ENCODE results near the gene GREB1.
A peak's percentile ranks its signal among the peaks of the same experiment; 100 is the strongest.

The GREB1 gene

DNA sequence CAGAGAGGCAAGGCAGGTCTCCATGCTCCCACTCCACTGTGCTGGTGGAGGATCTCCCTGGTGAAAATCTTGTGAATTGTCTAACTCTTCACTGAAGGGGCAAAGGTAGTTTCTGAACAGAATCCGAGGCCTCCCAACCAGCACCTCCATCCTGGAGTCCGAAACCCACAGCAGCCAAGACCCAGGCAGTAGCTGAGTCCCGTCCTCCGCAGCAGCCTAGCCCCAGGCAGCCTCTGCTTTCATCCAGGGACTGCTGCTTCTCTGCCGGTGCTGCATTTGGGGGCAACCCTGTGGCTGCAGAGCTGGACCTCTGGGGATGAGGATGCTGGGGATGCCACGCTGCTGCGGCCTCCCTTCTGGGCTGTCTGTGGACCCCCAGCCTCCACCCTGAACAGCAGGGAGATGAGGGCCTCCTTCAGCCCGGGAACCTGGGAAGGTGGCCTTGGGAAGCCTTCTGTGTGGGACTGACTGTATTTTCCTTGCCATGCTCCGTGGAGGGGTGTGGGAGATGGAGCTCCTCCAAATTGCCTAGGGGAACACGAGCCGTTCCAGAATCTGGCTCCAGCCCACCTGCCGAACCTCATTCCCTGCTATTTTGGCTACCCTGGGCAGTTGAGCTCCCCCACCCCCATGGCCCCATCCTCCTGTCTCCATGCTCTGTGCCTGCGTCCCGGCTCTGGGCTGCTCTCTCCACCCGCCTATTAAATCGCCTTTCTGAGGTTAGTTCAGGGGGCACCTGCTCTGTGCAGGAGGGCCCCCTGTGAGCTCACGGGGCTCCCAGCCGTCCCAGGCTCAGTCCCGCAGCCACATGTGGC lies 48.2 kb downstream of the GREB1 start:
- no peak for DNase-seq

DNA sequence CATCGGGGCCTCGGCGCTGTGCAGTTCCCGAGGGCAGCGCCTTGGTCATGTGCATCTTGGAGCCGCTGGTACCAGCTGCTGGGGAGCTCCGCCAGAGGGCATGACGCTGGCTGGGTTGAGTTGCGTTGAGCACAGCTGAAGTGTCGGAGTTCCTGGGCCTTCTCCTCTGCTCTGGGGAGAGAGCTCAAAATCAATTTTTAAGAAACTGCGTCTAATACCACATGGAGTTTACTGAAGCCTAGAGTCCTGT lies 48.7 kb downstream of the GREB1 start:
- DNase-seq = no peak

DNA sequence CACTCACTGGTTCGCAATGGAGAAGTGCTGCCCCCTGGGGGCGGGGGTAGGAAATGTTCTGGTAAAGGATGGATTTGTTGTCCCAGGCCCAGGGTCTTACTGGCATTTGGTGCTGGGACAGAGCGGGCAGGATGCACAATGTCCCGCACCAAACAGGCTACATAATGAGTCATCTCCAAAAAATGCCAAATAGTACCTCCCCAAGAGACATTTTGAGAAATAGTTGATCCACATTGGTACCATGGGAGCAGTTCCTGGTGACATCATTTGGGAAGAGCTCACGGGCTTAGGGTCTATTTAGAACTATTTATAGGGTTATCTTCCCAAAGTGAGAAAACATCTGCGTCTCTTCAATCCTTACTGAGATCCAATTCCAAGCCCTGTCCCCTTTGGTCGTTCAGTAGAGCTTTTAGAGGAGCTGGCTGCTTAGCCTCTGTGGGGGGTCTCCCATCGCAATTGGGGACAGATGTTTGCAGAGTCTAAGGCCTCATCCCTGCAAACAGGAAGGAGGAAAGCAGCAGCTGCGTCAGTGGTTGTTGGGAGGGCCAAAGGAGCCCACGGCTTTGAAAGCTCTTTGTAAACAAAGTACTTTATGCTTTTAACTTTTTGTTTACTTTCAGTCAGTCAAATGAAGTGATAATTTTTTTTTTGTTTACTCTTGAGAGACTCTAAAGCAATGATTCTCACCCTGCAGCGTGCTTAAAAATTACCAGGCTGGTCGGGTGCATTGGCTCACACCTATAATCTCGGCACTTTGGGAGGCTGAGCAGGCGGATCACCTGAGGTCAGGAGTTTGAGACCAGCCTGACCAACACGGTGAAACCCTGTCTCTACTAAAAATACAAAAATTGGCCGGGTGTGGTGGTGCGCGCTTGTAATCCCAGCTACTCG lies 49.3 kb downstream of the GREB1 start:
- peak; percentile 7 to 49 for DNase-seq

DNA sequence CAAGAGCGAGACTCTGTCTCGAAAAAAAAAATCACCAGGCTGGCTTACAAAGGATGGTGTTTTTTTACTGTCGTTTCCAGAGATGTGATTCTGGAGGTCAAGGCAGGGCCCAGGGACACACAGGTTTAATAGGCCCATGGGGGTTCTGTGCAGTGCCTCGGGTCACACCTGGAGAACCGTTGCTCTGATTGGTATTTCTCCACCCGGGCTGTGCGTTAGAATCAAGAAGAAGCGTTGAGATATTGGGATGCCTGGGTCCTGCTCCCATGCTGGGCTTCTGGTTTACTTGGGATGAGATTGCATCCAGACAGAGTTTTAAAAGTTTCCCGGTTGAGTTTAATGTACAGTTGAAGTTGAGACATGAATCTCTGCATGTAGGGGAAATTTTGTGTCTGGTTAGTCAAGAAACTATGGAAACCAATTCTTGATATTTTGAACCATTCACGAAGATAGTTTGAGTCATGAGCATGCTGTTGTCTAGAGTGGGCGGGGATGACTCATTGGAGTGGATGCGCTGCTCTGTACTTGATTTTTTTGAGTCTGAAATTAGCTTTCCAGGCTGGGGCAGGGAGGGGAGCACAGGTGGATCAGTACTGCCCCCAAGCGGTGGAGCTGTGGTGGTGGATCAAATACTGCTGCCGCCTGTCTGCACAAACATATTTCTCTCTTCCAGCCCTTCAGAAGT lies 50.1 kb downstream of the GREB1 start:
- DNase-seq = peak; percentile 39 to 70

DNA sequence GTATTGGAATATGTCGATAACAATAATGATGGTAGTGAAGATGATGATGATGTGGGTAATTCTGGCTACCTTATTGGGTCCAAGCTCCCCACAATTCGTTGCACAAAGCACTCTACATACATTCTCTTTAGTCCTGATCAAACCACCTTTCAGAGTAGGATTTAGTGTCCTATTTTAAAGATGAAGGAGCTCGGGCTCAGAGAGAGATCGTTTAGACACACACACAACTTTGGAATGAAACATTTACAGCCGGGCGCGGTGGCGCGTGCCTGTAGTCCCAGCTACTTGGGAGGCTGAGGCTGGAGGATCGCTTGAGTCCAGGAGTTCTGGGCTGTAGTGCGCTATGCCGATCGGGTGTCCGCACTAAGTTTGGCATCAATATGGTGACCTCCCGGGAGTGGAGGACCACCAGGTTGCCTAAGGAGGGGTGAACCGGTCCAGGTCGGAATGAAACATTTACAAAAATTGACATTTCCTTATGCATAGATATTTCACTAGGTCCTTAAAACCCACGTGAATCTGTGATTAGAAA lies 50.7 kb downstream of the GREB1 start:
- DNase-seq = no peak

DNA sequence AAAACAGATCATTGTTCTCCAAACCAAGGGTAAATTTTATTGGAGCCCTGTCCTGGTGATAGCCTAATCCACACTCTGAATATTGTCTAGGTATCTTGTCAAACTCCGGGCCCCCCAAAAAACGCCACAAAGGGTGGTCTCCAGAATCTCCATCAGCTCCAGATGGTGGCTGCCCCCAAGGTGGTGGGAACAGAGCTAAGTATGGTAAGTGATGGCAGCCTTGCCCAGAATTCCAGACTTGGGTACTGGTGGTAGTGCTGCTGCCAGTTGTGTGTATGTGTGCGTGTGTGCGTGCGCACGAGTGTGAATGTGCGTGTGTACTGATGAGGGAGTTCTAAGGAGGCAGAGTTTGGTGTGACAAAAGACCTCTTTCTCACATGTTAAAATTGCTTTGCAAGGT lies 51.2 kb downstream of the GREB1 start:
- DNase-seq = no peak

DNA sequence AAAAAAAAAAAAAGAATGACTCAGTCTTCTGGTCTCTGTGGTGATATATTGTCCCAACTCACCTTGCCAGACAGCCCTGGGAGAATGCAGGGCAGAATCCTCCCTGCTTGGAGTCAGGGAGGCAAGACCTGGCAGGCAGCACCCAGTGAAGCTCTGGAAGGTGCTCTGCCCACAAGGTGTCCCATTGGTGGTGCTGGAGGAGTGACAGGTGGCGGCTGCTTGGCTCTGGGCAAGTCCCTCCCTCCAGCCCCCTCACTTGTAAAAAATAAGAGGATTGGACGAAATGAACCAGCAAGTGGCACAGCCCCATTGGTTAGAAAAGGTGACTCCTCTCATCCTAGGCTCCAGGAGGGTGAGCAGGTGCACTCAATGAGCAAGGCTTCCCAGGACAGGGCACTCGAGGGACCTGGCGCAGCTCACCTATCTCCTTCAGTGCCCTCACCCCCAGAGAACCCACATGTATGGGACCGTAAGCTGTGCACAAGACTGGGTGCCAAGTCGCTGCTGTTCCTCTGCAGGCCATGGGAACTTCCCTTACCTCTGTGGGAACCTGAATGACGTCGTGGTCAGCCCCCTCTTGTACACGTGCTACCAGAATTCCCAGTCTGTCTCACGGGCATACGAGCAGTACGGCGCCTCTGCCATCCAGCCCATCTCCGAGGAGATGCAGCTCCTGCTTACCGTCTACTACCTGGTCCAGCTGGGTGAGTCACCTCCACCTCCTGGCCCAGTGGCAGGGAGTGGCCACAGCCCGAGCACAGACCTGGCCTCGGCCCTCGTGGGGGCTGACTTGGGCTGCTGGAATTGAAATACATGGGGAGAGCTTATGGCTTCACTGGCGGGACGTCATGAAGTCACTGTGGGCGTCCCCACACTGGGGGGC lies 54.6 kb downstream of the GREB1 start:
- no peak for DNase-seq

DNA sequence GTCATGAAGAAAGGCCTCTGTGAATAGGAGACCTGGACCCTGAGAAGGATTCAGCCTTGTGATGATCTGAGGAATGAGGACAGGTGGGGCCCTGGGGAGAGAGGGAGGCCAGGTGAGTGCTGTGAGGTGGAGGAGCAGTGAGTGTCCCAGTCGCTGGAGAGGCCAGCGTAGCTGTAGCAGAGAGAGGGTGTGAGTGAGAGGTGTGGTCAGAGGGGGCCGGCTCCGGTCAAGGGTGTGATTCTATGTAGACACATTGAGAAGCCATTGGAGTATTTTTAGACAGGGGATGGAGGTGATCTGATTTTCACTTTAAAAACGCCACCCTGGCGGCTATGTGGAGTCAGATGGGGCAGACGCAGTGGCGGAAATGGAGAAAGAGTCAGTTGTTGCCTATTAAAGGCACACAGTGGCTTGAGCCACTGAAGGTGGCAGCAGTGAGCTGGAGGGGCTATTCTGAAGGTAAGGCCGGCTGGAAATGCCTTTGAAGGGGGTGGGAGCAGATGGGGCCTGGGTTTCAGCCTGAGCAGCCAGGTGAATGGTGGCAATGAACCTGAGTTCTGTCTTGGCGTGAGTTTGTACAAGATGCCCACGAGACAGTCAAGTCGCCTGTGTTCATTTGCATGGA lies 55.6 kb downstream of the GREB1 start:
- no peak for DNase-seq

DNA sequence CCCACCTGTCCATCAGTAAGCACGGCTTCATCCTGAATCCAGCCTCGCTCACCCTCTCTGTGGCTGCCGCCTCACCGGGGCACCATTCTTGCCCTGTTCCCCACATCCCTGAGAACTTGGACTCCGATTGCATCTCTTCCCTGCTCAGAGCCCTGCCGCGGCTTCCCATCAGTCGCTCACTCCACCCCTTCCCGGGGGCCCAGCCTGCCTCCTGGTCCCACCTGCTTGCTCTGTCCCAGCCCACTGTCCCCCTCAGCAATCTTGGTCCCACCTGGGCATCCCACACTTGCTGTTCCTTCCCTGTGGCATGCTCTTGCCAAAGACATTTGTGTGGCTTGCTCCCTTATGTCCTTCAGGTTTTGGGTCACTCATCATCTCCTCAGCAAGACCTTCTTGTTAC lies 56.3 kb downstream of the GREB1 start:
- no peak for DNase-seq

DNA sequence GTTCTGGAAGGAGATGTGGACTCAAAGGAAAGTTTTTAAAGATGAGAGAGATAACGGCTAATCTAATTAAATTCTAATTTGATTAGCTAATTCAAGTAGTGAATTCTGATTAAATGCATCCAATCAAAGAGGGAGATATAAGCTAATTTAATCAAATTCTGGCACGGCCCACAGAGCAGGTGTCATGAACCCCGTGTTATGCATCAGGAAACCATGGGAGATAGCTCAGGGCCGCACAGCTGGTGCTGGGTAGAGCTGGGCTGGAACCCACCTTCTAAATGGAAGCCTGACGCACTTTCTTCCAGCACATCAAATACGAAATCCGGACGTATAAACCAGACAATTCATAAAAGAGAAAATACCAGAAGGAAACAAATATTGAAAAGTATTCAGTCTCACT lies 57.2 kb downstream of the GREB1 start:
- no peak for DNase-seq

DNA sequence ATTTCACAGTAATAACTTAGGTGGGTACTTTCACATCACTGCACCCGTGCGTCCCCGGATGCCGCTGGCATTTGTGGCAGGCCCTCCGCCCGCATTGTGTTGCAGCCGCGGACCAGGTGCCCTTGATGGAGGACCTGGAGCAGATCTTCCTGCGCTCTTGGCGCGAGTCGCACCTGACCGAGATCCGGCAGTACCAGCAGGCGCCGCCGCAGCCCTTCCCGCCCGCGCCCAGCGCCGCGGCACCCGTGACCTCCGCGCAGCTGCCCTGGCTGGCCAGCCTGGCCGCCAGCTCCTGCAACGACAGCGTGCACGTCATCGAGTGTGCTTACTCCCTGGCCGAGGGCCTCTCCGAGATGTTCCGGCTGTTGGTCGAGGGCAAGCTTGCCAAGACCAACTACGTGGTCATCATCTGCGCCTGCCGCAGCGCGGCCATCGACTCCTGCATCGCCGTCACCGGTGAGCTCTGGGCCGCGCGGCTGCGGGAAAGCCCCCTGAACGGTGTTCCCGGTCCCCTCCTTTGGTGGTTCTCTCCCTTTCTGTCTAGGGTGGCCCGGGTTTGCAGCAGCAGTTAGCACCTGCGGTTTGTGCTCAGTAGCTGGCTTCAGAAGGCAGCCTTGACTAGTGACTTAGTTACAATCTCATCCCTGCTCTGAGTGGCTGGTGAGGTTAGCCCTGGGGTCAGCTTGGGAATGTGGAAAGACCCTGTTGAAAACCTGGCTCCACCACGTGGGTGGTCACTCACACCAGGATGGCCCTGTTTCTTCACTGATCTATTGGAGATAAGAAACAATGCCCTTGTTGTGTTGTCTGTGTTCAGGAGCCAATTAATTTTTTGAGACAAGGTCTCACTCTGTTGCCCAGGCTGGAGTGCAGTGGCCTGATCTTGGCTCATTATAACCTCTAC lies 59.1 kb downstream of the GREB1 start:
- DNase-seq = no peak

DNA sequence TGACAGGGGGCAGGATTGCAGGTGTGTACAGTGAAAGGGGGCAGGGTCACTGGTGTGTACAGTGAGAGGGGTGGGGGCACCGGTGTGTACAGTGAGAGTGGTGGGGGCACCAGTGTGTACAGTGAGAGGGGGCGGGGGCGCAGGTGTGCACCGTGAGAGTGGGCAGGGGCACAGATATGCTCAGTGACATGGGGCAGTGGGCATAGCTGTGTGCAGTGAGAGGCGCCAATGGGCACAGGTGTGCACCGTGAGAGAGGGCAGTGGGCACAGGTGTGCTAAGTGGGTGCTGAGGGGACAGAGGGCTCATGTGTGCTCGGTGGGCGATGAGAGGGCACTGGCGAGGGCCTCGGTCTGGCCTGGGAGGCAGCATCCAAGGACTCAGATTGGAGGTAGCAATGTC lies 63.0 kb downstream of the GREB1 start:
- DNase-seq = no peak

DNA sequence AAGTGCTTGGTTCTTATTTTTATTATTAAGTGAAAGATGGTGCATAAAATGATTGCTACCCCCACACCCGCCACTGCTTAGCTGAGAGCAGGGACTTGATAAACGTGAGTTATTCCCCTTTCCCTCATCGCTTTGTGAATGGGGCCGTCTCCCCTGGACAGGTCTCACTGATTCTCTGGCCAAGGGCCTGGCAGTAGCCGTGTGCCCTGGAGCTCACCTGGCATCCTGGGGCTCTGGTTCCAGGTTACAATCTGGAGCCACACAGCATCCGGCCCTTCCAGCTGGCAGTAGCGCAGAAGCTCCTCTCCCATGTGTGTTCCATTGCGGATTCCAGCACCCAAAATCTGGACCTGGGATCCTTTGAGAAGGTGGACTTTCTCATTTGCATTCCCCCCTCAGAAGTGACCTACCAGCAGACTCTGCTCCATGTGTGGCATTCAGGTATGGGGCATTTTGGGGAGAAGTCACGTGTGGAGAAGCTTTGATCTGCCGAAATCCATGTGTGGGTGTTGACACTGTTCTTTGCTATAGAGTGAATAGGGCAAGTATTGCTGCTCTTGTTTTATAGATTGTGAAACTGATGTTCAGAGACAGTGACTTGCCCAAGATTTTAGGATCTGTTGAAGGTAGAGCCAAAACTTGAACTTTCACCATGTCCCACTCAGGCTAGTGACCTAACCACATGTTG lies 63.8 kb downstream of the GREB1 start:
- DNase-seq = no peak

DNA sequence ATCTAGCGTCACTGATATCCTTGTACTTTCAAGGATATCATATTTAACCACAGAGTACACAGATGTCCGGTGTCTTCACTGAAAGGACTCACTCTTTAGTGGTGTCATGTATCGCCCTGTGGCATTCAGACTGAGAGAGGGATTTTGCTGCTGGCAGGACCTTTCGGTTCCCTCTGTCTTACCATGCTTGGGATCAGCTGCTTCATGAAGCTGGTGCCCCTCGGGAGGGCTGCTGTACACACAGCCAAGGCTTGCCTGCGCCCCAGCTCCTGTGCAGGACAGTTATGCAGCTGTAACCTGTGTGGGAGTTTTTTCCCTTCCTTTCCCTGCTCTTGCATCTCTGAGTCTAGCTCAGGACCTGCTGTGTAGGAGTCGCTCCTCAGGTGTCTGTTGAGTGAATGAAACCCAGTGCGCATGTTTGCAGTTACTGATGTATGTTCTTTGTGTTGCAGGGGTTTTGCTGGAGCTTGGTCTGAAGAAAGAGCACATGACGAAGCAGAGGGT lies 64.4 kb downstream of the GREB1 start:
- DNase-seq = no peak

DNA sequence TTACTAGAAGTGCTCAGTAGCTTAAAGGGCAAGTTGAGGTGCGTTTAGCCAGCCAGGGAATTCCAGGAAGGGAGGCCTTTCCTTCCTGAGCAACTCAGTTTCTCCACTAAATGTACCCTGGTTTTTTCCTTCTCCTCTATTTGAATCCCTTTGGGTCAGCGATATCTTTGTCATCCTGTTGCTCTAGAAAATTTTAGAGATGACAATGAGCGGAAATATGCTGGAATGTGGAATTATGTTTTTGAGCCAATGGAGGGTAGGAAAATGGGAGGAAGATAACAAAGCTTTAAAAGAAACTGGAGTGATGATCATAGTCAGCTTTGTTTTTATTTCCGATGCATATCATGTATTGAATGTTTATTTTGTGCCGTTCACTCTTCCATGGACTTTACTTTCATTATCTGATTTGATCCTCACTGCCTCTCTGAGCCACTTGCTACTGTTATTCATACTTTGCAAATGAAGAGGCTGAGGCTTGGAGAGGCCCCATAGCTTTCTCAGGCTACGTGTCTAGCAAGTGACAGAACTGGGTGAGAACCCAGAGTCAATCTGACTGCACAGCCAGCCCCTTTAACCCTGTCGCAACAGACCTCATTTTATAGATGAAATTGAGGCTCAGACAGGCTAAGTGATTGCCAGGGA lies 68.8 kb downstream of the GREB1 start:
- DNase-seq = no peak

DNA sequence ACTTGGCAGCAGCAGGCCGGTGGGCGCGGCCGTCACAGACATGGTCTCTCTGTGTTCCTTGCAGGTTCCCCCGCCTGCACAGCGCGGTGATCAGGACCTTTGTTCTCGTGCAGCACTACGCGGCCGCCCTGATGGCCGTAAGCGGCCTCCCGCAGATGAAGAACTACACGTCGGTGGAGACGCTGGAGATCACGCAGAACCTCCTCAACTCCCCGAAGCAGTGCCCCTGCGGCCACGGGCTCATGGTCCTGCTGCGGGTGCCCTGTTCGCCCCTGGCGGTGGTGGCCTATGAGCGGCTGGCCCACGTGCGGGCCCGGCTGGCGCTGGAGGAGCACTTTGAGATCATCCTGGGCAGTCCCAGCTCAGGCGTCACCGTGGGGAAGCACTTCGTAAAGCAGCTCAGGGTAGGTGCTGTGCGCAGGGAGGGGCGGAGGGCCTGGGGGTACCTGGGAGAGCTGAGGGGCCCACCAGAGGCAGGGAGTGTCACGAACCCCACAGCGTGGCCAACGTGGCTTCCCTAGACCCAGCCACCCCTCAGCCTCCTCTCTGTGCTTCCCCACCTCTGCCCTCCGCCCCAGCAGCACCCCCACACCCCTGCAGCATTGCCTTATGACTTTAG lies 76.9 kb downstream of the GREB1 start:
- no peak for DNase-seq

DNA sequence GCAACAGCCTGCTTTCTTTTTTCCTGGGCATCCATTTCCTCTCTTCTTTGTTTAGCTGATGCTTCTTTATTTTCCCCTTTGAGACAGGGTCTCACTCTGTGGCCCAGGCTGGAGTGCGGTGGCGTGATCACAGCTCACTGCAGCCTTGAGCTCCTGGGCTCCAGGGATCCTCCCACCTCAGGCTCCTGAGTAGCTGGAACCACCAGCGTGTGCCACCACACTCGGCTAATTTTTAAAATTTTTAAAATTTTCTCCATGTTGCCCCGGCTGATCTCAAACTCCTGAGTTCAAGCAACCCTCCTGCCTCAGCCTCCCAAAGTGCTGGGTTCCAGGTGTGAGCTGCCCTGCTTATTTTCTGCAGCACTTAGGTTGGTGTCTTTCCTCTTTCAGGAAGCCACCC lies 77.4 kb downstream of the GREB1 start:
- no peak for DNase-seq

DNA sequence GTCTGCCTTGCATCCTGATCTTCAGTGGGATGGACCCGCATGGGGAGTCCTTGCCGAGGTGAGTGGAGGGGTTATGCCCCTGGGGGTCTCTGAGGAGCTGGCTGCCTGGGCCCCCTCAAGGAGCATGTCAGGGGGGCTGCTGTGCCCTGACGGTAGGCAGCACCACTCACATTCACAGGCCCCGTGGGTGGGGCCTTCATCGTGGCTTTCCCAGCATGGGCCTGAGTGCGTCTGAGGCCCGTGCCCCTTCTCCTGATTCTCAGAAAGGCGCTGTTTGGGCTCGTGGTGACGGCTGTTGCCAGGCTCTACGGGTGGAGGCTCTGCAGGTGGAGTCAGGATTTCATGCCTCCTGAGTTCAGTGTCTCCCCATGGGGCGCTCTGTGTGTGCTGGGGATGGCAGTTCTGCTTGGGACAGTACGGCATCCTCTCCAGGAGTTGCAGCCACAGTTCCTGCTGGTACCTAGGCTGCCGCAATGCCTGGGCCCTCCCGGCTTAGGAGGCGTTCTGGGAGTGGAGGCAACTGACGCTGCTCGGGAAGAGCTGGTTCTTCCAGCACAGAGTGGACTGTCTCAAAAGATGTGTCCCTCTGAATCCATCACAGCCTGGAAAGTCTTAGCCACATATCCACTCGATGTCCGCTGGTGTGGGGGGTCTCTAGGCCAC lies 78.8 kb downstream of the GREB1 start:
- DNase-seq = no peak

DNA sequence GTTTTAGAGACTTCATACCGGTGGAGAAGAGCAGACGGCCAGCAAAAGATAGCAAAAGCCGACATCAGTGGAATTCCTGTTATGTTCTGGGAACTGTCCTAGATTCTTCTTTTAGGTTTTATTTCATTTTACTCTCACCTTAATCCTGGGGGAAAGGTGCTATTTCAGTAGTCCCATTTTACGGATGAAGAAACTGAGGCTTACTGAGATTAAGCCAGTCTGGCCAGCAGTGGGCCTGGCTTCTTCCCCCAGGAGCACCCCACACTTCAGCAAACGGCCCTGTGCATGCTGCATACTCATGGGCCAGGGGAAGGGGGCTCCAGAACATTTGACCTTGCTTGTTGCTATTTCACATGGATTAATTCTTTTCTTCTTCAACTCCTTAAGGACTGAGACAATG lies 79.5 kb downstream of the GREB1 start:
- DNase-seq = no peak

Data from NCI-H446 (cell line).